Activated naive CD8-positive, alpha-beta T cell (primary cell): ENCODE data around the gene E2F4.

Source experiments
- H3K27ac Mint-ChIP-seq: one replicate; pipeline ENCODE4 v1.8.0; 2021; ENCODE audit warnings: mixed read lengths
- H3K27me3 Mint-ChIP-seq: one replicate; pipeline ENCODE4 v1.8.0; 2021; ENCODE audit warnings: mixed read lengths
- H3K36me3 Mint-ChIP-seq: one replicate; pipeline ENCODE4 v1.8.0; 2021; ENCODE audit warnings: mixed read lengths
- H3K4me1 Mint-ChIP-seq: one replicate; pipeline ENCODE4 v1.8.0; 2021; ENCODE audit warnings: low read depth, mixed read lengths
- H3K4me3 Mint-ChIP-seq: one replicate; pipeline ENCODE4 v1.8.0; 2021; ENCODE audit warnings: mild to moderate bottlenecking, mixed read lengths
- H3K9me3 Mint-ChIP-seq: one replicate; pipeline ENCODE4 v1.8.0; 2021; ENCODE audit warnings: low read depth, mixed read lengths

The E2F4 gene

DNA sequence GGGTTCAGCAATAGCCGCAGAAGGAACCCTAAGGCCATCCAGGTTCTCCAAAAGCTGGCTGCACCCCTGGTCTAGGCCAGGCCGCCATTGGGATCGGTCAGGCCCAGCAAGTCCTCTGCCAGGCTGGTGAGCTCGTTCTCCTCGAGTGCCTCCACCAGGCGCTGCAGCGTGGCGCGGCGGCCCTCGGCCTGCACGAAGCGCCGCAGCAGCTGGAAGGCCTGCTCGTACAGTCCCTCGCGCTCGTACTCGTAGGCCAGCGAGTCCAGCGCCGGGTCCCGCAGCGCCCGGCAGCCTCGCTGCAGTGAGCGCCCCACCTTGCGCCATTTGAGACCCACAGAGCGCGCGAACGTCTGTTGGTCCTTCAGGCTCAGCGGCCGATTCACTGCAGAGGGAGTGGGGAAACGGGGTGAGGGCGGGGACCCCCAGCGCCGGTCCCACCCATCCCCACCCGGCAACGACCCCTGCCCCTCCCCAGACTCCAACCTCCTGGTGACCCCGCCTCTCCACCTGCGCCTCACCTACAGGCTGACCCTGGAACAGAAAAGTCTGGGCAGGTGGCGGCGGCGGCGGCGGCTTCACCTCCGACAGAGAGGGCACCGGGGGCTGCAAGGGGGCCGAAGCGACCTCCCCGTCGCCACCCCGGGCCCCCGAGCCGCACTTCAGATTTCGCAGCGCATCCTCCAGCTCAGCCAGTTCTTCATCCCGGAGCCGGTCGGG is 37.2 kb upstream of the E2F4 start:
- no peak overlapping the region for H3K27ac Mint-ChIP-seq
- no peaks in the 10 kb centered on the region for H3K9me3 Mint-ChIP-seq
- no peaks in the 10 kb centered on the region for H3K36me3 Mint-ChIP-seq
- H3K27me3 Mint-ChIP-seq: peaks cover 3% of the 10 kb centered on the region
- peak overlapping the region; percentile 59 for H3K4me3 Mint-ChIP-seq
- peaks cover 40% of the 10 kb centered on the region for H3K4me1 Mint-ChIP-seq

DNA sequence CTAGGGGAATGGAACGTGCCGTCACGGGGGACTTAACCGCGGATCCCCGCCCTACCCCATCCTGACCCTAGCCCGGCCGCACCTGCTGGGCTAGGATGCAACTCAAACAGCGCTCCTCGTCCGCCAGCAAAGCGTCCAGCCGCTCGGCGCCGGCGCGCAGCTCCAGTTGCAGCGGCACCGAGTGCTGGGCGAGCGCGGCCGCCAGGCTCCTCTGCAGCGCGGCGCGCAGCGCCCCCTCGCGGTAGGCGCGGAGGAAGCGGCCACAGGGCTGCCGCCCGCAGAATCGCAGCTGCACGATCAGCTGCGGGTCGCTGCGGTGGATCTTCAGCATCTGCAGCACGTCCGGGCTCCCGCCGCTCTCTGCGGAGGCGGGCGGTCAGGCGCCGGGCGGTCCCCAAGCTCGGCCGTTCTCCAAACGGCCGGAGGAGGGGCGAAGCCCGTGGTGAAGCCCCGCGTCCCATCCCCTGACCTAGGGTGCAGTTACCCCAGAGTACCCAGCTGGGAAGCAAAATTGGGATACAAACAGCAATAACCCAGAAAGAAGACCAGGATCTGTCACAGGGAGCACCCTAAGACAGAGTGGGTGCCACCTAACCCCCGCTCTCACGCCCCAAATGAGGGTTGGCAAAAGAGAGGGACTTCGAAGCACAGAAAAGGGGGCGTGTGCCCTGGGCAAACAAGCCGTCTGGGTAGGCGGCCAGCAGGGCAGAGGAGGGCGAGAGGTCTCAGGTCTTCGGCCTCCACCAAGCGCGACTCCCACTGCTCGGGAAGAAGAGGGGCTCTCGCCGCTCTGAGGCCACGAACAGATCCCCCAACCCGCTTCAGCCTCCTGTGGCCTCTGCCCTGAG is 36.4 kb upstream of the E2F4 start:
- no peaks in the 10 kb centered on the region for H3K36me3 Mint-ChIP-seq
- no peaks in the 10 kb centered on the region for H3K9me3 Mint-ChIP-seq
- H3K27me3 Mint-ChIP-seq: peaks cover 3% of the 10 kb centered on the region
- H3K4me1 Mint-ChIP-seq: peaks cover 41% of the 10 kb centered on the region
- H3K27ac Mint-ChIP-seq: no peak overlapping the region
- H3K4me3 Mint-ChIP-seq: peak overlapping the region; percentile 59

DNA sequence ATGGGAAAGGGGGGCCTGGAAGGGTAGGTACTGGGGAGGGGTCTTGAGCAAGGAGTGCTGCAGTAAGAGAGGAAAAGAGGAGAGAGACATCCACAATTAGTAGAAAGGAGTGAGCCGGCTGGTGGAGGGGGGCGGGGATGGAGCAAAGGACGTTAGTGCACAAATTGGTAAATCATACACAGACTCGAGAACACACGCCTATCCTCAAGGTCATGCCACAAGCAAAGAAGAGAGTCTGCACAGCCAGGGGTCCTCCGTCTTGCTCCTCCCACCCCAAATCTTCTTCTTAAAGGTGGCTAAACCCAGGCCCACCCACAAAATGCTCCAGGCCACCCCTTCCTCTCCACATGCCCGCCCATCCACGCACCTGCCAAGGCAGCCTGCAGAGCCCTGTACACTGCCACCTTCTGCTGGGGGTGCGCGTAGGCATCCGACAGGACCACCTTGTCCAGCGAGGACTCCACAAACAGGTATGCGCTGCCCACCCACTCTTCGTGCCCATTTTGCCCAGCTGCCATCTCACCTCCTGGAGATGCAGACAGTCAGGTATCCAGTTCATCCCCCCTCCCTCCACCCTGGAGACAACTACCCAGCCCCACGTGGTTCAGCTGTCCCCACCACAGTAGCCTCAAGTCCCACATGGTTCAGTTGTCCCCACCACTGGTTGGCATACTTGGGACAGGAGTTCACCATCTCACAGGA is 35.7 kb upstream of the E2F4 start:
- peaks cover 2% of the 10 kb centered on the region for H3K27me3 Mint-ChIP-seq
- H3K36me3 Mint-ChIP-seq: no peaks in the 10 kb centered on the region
- peaks cover 44% of the 10 kb centered on the region for H3K4me1 Mint-ChIP-seq
- H3K9me3 Mint-ChIP-seq: no peaks in the 10 kb centered on the region
- H3K27ac Mint-ChIP-seq: no peak overlapping the region
- H3K4me3 Mint-ChIP-seq: no peak overlapping the region

GRCh38 chr16:67157106-67157748 is 34.7 kb upstream of the E2F4 start:
- H3K9me3 Mint-ChIP-seq: no peaks in the 10 kb centered on the region
- no peaks in the 10 kb centered on the region for H3K36me3 Mint-ChIP-seq

GRCh38 chr16:67157892-67158635 is 33.9 kb upstream of the E2F4 start:
- peak overlapping the region; percentile 83 for H3K27ac Mint-ChIP-seq
- H3K4me1 Mint-ChIP-seq: peaks cover 48% of the 10 kb centered on the region
- peaks cover 10% of the 10 kb centered on the region for H3K27me3 Mint-ChIP-seq
- H3K36me3 Mint-ChIP-seq: no peaks in the 10 kb centered on the region
- H3K4me3 Mint-ChIP-seq: peak overlapping the region; percentile 89
- no peaks in the 10 kb centered on the region for H3K9me3 Mint-ChIP-seq

More at GRCh38 chr16:67157106-67157748, 34.7 kb upstream of the E2F4 start:
- Mint-ChIP-seq H3K27me3 (peaks cover 7% of the 10 kb centered on the region), H3K27ac (peak overlapping the region; percentile 83), H3K4me3 (no peak overlapping the region), H3K4me1 (peaks cover 46% of the 10 kb centered on the region)

- peak overlapping the region; percentile 83 for H3K27ac Mint-ChIP-seq
- H3K4me1 Mint-ChIP-seq: peaks cover 48% of the 10 kb centered on the region
- peak overlapping the region; percentile 89 for H3K4me3 Mint-ChIP-seq
- no peaks in the 10 kb centered on the region for H3K36me3 Mint-ChIP-seq
- H3K27me3 Mint-ChIP-seq: peaks cover 10% of the 10 kb centered on the region
- no peaks in the 10 kb centered on the region for H3K9me3 Mint-ChIP-seq
Observed at GRCh38 chr16:67158637-67159600, 33.0 kb upstream of the E2F4 start.

DNA sequence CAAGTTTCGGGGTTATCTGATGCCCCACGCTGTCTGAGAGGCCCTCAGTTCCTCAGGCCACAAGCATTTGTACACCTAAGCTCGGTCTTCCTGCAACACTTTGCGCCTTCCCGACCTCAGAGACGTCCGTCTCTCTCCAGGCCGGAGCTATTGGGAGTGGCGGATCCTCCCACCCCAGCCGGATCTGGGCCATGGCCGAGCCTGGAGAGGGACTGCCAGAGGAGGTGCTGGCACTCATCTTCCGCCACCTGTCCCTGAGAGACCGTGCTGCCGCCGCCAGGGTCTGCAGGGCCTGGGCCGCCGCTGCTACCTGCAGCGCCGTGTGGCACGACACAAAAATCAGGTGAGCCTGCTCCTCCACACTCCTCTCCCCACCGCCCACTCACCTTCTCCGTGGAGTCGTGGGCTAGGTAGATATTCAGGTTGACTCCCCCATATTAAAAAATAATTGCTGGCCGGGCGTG is 30.3 kb upstream of the E2F4 start:
- Mint-ChIP-seq H3K4me1 (peaks cover 47% of the 10 kb centered on the region), H3K27me3 (peaks cover 12% of the 10 kb centered on the region), H3K4me3 (peak overlapping the region; percentile 40), H3K36me3 (no peaks in the 10 kb centered on the region), H3K27ac (no peak overlapping the region), H3K9me3 (no peaks in the 10 kb centered on the region)

- H3K4me3 Mint-ChIP-seq: peak overlapping the region; percentile 46
- H3K27ac Mint-ChIP-seq: no peak overlapping the region
- H3K9me3 Mint-ChIP-seq: no peaks in the 10 kb centered on the region
- H3K36me3 Mint-ChIP-seq: no peaks in the 10 kb centered on the region
- peaks cover 17% of the 10 kb centered on the region for H3K27me3 Mint-ChIP-seq
- peaks cover 40% of the 10 kb centered on the region for H3K4me1 Mint-ChIP-seq
Observed at GRCh38 chr16:67162506-67163163, 29.3 kb upstream of the E2F4 start.

- H3K9me3 Mint-ChIP-seq: no peaks in the 10 kb centered on the region
- peak overlapping the region; percentile 32 for H3K4me3 Mint-ChIP-seq
- peaks cover 19% of the 10 kb centered on the region for H3K27me3 Mint-ChIP-seq
- H3K4me1 Mint-ChIP-seq: peaks cover 33% of the 10 kb centered on the region
- H3K27ac Mint-ChIP-seq: no peak overlapping the region
- no peaks in the 10 kb centered on the region for H3K36me3 Mint-ChIP-seq
Observed at GRCh38 chr16:67163164-67163998, 28.6 kb upstream of the E2F4 start.

DNA sequence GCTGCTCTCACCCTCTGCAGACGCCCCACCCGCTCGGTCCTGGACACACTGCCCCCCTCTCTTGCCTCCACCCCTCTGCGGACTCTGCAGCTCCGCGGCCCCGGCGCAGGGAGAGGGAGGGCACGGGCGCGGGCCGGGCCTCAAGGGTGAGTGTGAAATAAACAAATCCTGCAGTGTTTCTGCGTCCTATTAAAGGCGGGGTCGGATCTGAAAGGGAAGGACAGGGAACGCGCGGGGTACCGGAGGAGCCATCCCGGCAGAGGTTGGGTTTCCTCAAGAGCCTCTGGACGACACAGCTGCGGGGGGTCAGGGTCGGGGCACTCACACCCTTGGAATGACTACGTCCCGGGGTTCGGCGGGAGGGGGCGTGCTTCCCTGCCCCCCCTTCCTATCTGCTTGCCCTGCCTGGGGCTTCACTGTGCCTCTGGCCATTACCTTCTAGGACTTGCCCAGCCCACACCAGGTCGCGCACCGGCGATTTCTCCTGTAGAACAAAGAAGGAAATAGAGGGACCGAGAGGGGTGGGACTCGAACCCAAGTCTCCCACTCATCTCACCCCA is 27.9 kb upstream of the E2F4 start:
- no peaks in the 10 kb centered on the region for H3K36me3 Mint-ChIP-seq
- H3K27me3 Mint-ChIP-seq: peaks cover 21% of the 10 kb centered on the region
- no peaks in the 10 kb centered on the region for H3K9me3 Mint-ChIP-seq
- no peak overlapping the region for H3K27ac Mint-ChIP-seq
- peaks cover 26% of the 10 kb centered on the region for H3K4me1 Mint-ChIP-seq
- H3K4me3 Mint-ChIP-seq: peak overlapping the region; percentile 32

DNA sequence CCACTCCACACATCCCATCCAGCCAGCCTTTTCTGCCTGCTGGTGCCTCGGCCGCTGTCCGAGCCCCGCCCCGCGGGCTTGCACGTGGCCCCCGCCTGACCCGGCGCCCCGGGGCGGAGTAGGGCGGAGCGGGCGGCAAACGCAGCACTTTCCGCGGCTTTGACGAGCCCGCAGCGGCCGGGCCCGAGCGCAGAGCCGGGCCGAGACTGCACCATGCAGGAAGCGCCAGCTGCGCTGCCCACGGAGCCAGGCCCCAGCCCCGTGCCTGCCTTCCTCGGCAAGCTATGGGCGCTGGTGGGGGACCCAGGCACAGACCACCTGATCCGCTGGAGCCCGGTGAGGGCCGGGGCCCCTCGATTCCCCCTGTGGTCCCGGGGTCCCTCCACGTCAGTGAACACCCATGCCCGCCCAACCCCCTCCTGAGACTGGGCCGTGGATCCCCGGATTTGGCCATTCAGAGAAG is 27.3 kb upstream of the E2F4 start, which contains the start of gene HSF4:
TSS of gene HSF4 (plus strand) at position 147 of the 463 bp plus-strand sequence. CDS start at position 214, 67 bp downstream.
- peaks cover 21% of the 10 kb centered on the region for H3K27me3 Mint-ChIP-seq
- peak within 1 kb of the TSS; percentile 47 for H3K4me3 Mint-ChIP-seq
- no peaks in the 10 kb centered on the region for H3K9me3 Mint-ChIP-seq
- H3K36me3 Mint-ChIP-seq: no peaks in the 10 kb centered on the region
- no peak within 1 kb of the TSS for H3K27ac Mint-ChIP-seq
- peaks cover 25% of the 10 kb centered on the region for H3K4me1 Mint-ChIP-seq
